Uterus (tissue), 2 donors: ENCODE measurements around the gene CFTR.

Experiments used
- CTCF ChIP-seq, 4 experiments: fragments of 200-600 bp in 2 of 4; fragments of 450-650 bp in 2 of 4; sonication (generic) in 2 of 4; IDR thresholded peaks; one replicate each; pipeline ENCODE4 v1.5.1; 2016 to 2019; ENCODE audit warnings: antibody characterized with exemption in 4 of 4, mild to moderate bottlenecking in 2 of 4, moderate library complexity in 1 of 4
- POLR2A ChIP-seq, 2 donors: fragments of 450-650 bp; IDR thresholded peaks; one replicate each; pipeline ENCODE4 v1.6.1; 2016; ENCODE audit warnings: antibody characterized with exemption in 2 of 2, mild to moderate bottlenecking in 1 of 2, moderate library complexity in 1 of 2

GRCh38 chr7:117645481-117646165 is 165.8 kb downstream of the CFTR start:
- TF ChIP-seq POLR2A (IDR thresholded peaks at IDR 0.05) (no peak), CTCF (IDR thresholded peaks at IDR 0.05) (no peak)
